GM12878 (cell line): ENCODE results near the gene ZFP3.

Experiments used
- BHLHE40 ChIP-seq, 2 experiments: fragments of 450-650 bp in 1 of 2; IDR thresholded peaks; 2 replicates each; pipeline ENCODE4 v1.6.1; 2011 to 2017; ENCODE audit warnings: low read depth in 2 of 2, borderline replicate concordance in 1 of 2, improper control_type of control experiment in 1 of 2, low read length in 1 of 2, mild to moderate bottlenecking in 1 of 2
- BRCA1 ChIP-seq: IDR thresholded peaks from 2 replicates; pipeline ENCODE4 v1.6.1; 2011; ENCODE audit warnings: low read depth, low read length, improper control_type of control experiment
- CEBPB ChIP-seq, 2 experiments: fragments of 150-350 bp in 1 of 2; IDR thresholded peaks; 2 replicates each; pipeline ENCODE4 v1.6.1; 2012 to 2014; ENCODE audit warnings: low read depth in 2 of 2, low read length in 2 of 2, borderline replicate concordance in 1 of 2, inconsistent platforms in 1 of 2
- CTCF ChIP-seq, 3 experiments: IDR thresholded peaks in 2 of 3; conservative IDR thresholded peaks in 1 of 3; 2 replicates each; pipeline ENCODE4 v1.5.1; 2011; ENCODE audit warnings: low read depth in 3 of 3, low read length in 3 of 3, mild to moderate bottlenecking in 3 of 3, control low read depth in 2 of 3, moderate library complexity in 2 of 3, inconsistent platforms in 1 of 3, mixed read lengths in 1 of 3; ENCODE audit not compliant: control insufficient read depth in 2 of 3, insufficient read depth in 1 of 3; ENCODE audit errors: extremely low read depth in 1 of 3
- IKZF2 ChIP-seq, 2 experiments: fragments of 450-650 bp; IDR thresholded peaks; 2 replicates each; pipeline ENCODE4 v1.6.1; 2017; ENCODE audit warnings: mild to moderate bottlenecking in 2 of 2, moderate library complexity in 2 of 2
- JUNB ChIP-seq: IDR thresholded peaks from 2 replicates; pipeline ENCODE4 v1.6.1; 2016; ENCODE audit warnings: antibody characterized with exemption, mild to moderate bottlenecking
- MAX ChIP-seq: IDR thresholded peaks from 2 replicates; pipeline ENCODE4 v1.6.1; 2012; ENCODE audit warnings: low read depth, low read length, improper control_type of control experiment
- MXI1 ChIP-seq: fragments of 150-350 bp; IDR thresholded peaks from 2 replicates; pipeline ENCODE4 v1.6.1; 2011; ENCODE audit warnings: low read depth, mild to moderate bottlenecking, inconsistent platforms, low read length, improper control_type of control experiment
- NFIC ChIP-seq: IDR thresholded peaks from 2 replicates; pipeline ENCODE4 v1.6.1; 2012; ENCODE audit warnings: low read depth, mild to moderate bottlenecking, inconsistent platforms, low read length, moderate library complexity
- POU2F2 ChIP-seq: IDR thresholded peaks from 3 replicates; pipeline ENCODE4 v1.6.1; 2011; ENCODE audit warnings: low read depth, mild to moderate bottlenecking, low read length, borderline replicate concordance
- SREBF2 ChIP-seq: IDR thresholded peaks from 2 replicates; pipeline ENCODE4 v1.6.1; 2012; ENCODE audit warnings: mild to moderate bottlenecking, low read length
- TAF1 ChIP-seq: IDR thresholded peaks from 2 replicates; pipeline ENCODE4 v1.6.1; 2011; ENCODE audit warnings: mild to moderate bottlenecking, low read depth, low read length, borderline replicate concordance
- TF ChIP-seq, protein P1 (sequence below): IDR thresholded peaks from 2 replicates; pipeline ENCODE4 v1.6.1; 2011; ENCODE audit warnings: low read depth, low read length, improper control_type of control experiment, borderline replicate concordance
- TF ChIP-seq, protein P2 (sequence below): IDR thresholded peaks from 2 replicates; pipeline ENCODE4 v1.6.1; 2012; ENCODE audit warnings: improper control_type of control experiment, low read depth, low read length; ENCODE audit not compliant: insufficient replicate concordance

GRCh38 chr17:5139458-5139732 is 61.1 kb downstream of the ZFP3 start:
- TF ChIP-seq CTCF (IDR thresholded peaks at IDR 0.05 in 2 of 3, conservative IDR thresholded peaks at IDR 0.05 in 1 of 3; ENCODE audit: control insufficient read depth in 2 of 3, extremely low read depth in 1 of 3, insufficient read depth in 1 of 3, low read depth in 3 of 3, low read length in 3 of 3) = no peak
- TF ChIP-seq, protein P1, sequence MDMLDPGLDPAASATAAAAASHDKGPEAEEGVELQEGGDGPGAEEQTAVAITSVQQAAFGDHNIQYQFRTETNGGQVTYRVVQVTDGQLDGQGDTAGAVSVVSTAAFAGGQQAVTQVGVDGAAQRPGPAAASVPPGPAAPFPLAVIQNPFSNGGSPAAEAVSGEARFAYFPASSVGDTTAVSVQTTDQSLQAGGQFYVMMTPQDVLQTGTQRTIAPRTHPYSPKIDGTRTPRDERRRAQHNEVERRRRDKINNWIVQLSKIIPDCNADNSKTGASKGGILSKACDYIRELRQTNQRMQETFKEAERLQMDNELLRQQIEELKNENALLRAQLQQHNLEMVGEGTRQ = no peak
- no peak for TF ChIP-seq IKZF2 (IDR thresholded peaks at IDR 0.05)
- TF ChIP-seq JUNB = no peak
- no peak for TF ChIP-seq MXI1
- TF ChIP-seq TAF1 = no peak
- TF ChIP-seq, protein P2, sequence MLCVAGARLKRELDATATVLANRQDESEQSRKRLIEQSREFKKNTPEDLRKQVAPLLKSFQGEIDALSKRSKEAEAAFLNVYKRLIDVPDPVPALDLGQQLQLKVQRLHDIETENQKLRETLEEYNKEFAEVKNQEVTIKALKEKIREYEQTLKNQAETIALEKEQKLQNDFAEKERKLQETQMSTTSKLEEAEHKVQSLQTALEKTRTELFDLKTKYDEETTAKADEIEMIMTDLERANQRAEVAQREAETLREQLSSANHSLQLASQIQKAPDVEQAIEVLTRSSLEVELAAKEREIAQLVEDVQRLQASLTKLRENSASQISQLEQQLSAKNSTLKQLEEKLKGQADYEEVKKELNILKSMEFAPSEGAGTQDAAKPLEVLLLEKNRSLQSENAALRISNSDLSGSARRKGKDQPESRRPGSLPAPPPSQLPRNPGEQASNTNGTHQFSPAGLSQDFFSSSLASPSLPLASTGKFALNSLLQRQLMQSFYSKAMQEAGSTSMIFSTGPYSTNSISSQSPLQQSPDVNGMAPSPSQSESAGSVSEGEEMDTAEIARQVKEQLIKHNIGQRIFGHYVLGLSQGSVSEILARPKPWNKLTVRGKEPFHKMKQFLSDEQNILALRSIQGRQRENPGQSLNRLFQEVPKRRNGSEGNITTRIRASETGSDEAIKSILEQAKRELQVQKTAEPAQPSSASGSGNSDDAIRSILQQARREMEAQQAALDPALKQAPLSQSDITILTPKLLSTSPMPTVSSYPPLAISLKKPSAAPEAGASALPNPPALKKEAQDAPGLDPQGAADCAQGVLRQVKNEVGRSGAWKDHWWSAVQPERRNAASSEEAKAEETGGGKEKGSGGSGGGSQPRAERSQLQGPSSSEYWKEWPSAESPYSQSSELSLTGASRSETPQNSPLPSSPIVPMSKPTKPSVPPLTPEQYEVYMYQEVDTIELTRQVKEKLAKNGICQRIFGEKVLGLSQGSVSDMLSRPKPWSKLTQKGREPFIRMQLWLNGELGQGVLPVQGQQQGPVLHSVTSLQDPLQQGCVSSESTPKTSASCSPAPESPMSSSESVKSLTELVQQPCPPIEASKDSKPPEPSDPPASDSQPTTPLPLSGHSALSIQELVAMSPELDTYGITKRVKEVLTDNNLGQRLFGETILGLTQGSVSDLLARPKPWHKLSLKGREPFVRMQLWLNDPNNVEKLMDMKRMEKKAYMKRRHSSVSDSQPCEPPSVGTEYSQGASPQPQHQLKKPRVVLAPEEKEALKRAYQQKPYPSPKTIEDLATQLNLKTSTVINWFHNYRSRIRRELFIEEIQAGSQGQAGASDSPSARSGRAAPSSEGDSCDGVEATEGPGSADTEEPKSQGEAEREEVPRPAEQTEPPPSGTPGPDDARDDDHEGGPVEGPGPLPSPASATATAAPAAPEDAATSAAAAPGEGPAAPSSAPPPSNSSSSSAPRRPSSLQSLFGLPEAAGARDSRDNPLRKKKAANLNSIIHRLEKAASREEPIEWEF = no peak
- no peak for TF ChIP-seq NFIC
- TF ChIP-seq CEBPB (IDR thresholded peaks at IDR 0.05; ENCODE audit: borderline replicate concordance in 1 of 2, low read depth in 2 of 2, low read length in 2 of 2) = no peak
- TF ChIP-seq BHLHE40 (IDR thresholded peaks at IDR 0.05; ENCODE audit: borderline replicate concordance in 1 of 2, low read depth in 2 of 2, low read length in 1 of 2) = no peak
- no peak for TF ChIP-seq MAX
- no peak for TF ChIP-seq SREBF2
- TF ChIP-seq POU2F2 = no peak
- no peak for TF ChIP-seq BRCA1
